Muscle layer of duodenum (tissue), 2 donors: ENCODE data around the gene SRF.

Experiments
- H3K27ac ChIP-seq: one replicate; pipeline ENCODE4 v1.7.0; 2013; ENCODE audit warnings: mild to moderate bottlenecking, low read length
- H3K27me3 ChIP-seq: one replicate; pipeline ENCODE4 v1.7.0; 2013; ENCODE audit warnings: low read depth, mild to moderate bottlenecking, control low read depth, low read length
- H3K36me3 ChIP-seq, 2 donors: one replicate each; pipeline ENCODE4 v1.7.0; 2013; ENCODE audit warnings: low read length in 2 of 2, control low read depth in 1 of 2, mild to moderate bottlenecking in 1 of 2; ENCODE audit not compliant: insufficient read depth in 2 of 2, control insufficient read depth in 1 of 2
- H3K4me1 ChIP-seq, 2 donors: one replicate each; pipeline ENCODE4 v1.7.0; 2013; ENCODE audit warnings: low read length in 2 of 2, mild to moderate bottlenecking in 2 of 2, control low read depth in 1 of 2, moderate library complexity in 1 of 2; ENCODE audit not compliant: insufficient read depth in 2 of 2, control insufficient read depth in 1 of 2
- H3K4me3 ChIP-seq, 2 donors: one replicate each; pipeline ENCODE4 v1.7.0; 2013; ENCODE audit warnings: low read length in 2 of 2, low read depth in 1 of 2, mild to moderate bottlenecking in 1 of 2
- H3K9me3 ChIP-seq, 2 donors: one replicate each; pipeline ENCODE4 v1.7.0; 2013; ENCODE audit warnings: low read length in 2 of 2, control low read depth in 1 of 2, mild to moderate bottlenecking in 1 of 2; ENCODE audit not compliant: control insufficient read depth in 1 of 2
- donor health status: healthy.

The SRF gene

DNA sequence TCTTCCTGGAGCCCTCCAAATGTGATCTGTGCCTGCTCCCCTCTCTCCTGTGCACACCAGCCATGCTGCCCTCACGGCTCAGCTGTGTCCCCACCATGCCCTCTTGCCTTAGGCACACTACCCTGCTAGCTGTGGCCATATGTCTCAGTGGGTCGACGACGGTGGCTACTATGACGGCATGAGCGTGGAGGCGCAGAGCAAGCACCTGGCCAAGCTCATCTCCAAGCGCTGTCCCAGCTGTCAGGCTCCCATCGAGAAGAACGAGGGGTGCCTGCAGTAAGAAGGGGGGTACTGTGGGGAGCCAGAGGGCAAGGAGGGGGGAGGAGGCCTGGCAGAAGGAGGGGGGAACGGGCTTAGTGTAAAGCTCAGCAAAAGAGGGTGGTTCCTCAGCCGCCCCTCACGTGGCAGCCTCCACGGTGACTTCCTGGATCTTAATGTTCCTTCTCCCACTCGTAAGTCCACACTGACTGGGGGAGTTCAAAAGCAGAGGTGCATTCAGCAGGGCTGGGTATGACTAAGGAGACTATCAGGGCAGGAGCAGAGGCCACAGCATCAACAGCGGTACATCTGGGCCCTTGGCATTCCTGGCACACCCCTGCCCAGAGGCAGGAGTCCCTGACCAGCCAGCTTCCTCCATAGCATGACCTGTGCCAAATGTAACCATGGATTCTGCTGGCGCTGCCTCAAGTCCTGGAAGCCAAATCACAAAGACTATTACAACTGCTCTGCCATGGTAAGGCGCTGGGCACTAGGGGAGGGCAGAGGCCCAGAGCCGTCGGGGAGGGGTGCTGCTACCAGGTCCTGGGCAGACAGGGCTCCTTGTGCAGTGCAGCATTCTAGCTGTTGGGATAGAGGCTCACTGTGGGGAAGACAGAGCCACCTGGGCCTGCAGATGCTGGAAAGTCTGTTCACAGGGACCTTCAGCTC is 50.2 kb downstream of the SRF start:
- no peak overlapping the region for H3K27ac ChIP-seq
- H3K27me3 ChIP-seq: no peaks in the 10 kb centered on the region
- H3K9me3 ChIP-seq: no peaks in the 10 kb centered on the region
- no peak overlapping the region for H3K4me3 ChIP-seq
- no peaks in the 10 kb centered on the region for H3K4me1 ChIP-seq
- H3K36me3 ChIP-seq: peaks cover 21 to 62% of the 10 kb centered on the region in 2 donors

DNA sequence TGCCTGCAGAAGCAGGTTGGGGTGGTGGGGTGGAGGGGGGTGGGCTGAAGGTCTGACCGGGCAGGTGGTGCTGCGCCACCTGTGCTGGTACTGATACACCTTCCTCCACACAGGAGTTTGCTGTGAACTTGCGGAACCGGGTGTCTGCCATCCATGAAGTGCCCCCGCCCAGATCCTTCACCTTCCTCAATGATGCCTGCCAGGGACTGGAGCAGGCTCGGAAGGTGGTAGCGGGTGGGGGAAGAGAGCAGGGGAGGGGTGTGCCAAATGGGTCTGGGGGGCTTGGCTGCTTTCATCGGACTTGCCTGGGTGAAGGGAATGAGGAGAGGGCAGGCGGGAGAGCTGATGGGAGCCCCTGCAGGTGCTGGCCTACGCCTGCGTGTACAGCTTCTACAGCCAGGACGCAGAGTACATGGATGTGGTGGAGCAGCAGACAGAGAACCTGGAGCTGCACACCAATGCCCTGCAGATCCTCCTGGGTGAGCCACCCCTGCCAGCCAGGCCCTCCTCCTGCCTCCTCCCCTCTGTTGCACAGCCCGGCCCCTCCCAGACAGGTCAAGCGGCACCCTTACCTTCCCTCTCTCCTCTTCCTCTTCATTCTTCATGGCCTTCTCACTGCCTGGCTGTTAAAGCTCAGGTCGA is 51.5 kb downstream of the SRF start:
- H3K4me1 ChIP-seq: no peaks in the 10 kb centered on the region
- H3K9me3 ChIP-seq: no peaks in the 10 kb centered on the region
- no peak overlapping the region for H3K27ac ChIP-seq
- H3K36me3 ChIP-seq: peaks cover 20 to 51% of the 10 kb centered on the region in 2 donors
- H3K4me3 ChIP-seq: no peak overlapping the region
- H3K27me3 ChIP-seq: no peaks in the 10 kb centered on the region

DNA sequence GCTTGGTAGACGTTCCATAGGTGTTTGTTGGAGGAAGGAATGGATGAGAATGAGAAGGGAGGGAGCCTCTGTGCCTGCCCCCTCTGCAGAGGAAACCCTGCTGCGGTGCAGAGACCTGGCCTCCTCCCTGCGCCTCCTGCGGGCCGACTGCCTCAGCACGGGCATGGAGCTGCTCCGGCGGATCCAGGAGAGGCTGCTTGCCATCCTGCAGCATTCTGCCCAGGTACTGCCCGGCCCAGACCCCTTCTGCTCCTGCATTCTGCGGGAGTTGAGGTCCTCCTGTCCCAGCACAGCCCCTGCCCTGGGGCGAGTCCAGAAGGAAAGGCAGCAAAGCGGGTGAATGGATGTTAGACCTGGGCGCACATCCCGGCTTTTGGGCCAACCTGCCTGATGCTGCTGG is 52.1 kb downstream of the SRF start:
- Histone ChIP-seq H3K27ac (no peak overlapping the region), H3K36me3 (peaks cover 20 to 47% of the 10 kb centered on the region in 2 donors)

DNA sequence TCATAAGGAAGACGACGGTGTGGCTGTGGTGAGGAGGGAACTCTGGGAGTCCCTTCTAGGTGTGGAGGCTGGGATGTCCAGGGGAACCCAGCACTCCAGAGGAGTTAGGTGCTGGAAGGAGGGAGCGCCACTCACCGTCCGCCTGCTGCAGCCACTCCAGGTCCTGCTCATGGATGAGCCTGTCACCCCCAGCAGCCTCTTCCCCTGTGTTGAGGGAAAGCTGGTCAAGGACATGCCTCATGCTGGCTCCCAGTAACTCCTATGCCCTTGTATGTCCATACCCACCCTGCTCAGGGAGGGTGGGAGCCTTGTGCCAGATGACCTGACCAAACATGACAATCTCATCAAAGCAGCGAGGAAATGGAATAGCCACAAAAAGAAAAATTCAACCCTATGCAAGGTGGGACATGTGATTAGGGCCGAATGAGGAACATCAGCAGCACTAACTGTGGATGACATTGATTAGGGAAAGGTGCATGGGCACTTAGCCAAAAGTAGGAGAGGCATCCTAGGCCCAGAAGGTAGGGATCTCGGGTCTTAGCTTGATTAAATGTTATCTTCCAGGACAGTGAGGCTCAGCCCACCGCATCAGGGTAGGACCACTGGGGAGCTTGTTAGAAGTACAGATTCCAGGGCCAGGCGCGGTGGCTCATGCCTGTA is 55.3 kb downstream of the SRF start:
- no peaks in the 10 kb centered on the region for H3K27me3 ChIP-seq
- H3K9me3 ChIP-seq: no peaks in the 10 kb centered on the region
- no peak overlapping the region for H3K4me3 ChIP-seq
- no peak overlapping the region for H3K27ac ChIP-seq
- peaks cover 14 to 24% of the 10 kb centered on the region in 2 donors for H3K36me3 ChIP-seq
- H3K4me1 ChIP-seq: peaks cover 0 to 13% of the 10 kb centered on the region in 2 donors

More for the DNA sequence above, 52.1 kb downstream of the SRF start:
- H3K4me3 ChIP-seq: no peak overlapping the region
- no peaks in the 10 kb centered on the region for H3K9me3 ChIP-seq
- no peaks in the 10 kb centered on the region for H3K27me3 ChIP-seq
- H3K4me1 ChIP-seq: peaks cover 0 to 2% of the 10 kb centered on the region in 2 donors

DNA sequence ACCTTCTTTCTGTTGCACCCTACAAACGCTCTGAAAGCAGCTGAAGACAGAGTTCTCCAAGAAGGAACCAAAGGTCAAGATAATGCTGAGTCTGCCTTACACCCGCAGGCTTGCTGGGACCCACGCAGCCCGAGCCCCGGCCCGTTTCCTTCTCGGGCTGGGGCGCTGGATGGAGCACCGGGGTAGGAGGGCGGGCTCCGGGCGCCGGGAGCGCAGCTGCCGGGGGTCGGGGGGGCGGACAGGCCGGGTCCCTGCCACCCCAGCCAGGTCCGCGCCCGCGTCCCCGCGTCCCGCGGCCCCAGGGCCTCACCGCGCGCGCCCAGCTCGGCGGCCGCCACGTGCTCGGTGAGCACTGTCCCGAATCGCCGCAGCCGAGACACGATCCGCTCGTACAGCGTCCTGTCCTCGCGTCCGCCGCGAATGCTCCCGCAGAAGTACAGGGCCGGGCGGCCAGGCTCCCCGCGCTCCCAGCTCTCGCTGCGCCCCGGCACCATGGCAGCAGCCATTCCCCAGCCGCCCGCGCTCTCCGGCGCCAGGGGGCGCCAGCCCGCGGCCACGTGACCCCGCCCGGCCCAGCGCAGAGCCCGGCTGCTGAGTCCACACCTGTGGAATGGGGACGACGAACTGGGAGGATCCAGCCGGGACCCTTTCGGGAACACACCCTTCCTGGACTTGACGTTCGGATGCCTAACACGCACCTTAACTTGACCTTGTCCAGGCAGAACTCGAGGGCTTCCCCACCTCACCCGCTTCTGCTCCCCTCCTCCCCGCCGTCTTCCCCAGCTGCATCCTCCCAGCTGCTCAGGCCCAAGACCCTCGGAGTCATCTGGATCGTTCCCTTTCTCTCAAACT is 58.1 kb downstream of the SRF start, which contains the start of gene DNPH1:
Gene DNPH1, minus strand, starts transcription at position 531 of the 852 bp plus-strand sequence. Its CDS starts 25 bp downstream, at position 506.
- Histone ChIP-seq H3K4me3 (peak within 1 kb of the TSS; percentile 60 to 68), H3K36me3 (peaks cover 0 to 6% of the 10 kb centered on the region in 2 donors), H3K27ac (no peak within 1 kb of the TSS), H3K27me3 (no peaks in the 10 kb centered on the region), H3K9me3 (no peaks in the 10 kb centered on the region), H3K4me1 (peaks cover 0 to 13% of the 10 kb centered on the region in 2 donors)

DNA sequence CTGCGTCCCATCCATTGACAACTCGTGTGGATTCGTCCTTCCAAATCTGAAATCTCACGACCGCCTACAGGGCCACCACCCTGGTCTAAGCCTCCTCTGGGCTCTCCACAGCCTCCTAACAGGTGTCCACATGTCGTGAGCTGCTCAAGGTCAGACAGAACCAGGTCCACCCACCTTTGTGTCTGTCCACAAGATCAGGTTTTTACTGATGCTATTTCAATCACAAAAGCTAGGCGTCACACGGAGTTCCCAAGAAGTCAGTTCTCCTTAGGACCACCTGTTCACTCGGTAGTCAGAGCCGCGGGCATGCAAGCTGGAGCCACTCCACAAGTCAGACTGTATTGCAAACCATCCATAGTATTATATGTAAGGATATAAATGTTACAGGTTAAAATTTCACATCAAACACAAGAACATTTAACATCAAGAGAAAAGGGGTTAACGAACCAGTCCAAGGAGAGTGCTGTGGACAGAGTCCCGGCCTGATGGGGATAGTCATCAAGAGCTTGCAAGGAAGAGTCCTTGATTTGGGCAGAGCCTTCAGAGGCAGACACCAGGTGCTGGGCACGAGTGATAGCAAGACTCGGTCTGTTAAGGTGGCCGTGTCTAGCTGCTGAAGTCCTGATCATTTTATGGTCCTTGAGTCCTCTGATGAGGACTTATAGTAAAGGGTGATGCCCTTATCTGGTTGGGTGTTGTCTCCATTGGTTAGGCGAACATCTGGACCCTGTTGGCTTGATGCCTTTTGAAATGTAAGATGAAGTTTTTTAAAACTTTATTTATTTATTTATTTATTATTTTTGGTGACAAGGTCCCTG is 58.9 kb downstream of the SRF start:
- peaks cover 0 to 13% of the 10 kb centered on the region in 2 donors for H3K4me1 ChIP-seq
- peak overlapping the region; percentile 60 to 68 for H3K4me3 ChIP-seq
- no peaks in the 10 kb centered on the region for H3K9me3 ChIP-seq
- no peak overlapping the region for H3K27ac ChIP-seq
- no peaks in the 10 kb centered on the region for H3K36me3 ChIP-seq
- H3K27me3 ChIP-seq: no peaks in the 10 kb centered on the region

DNA sequence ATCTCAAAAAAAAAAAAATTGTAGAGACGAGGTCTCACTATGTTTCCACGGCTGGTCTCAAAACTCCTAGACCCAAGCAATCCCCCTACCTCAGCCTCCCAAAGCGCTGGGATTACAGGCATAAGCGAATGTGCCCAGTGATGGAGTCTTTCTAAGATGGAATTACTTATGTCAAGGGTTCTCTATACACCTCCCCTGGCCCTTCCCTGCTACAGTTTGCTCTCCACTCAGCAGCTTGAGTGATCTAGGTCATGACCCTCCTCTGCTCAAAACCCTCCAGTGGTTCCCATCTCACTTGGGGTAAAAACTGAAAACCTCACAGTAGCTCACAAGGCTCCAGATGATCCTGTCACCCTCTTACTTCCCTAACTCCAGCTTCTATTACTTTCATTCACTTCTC is 60.0 kb downstream of the SRF start:
- H3K27ac ChIP-seq: no peak overlapping the region
- no peaks in the 10 kb centered on the region for H3K27me3 ChIP-seq
- no peaks in the 10 kb centered on the region for H3K36me3 ChIP-seq
- no peak overlapping the region for H3K4me3 ChIP-seq
- H3K9me3 ChIP-seq: no peaks in the 10 kb centered on the region
- H3K4me1 ChIP-seq: peaks cover 0 to 13% of the 10 kb centered on the region in 2 donors
